Measurements from ENCODE around the gene DGUOK.

DGUOK gene

GRCh38 chr2:73942664-73943063 is 16.0 kb downstream of the DGUOK start:
- TF ChIP-seq CTCF (IDR thresholded peaks at IDR 0.05): no peak

- TF ChIP-seq CTCF (IDR thresholded peaks at IDR 0.05): no peak
These were observed 18.0 kb downstream of the DGUOK start for GRCh38 chr2:73944714-73945113.

- no peak for TF ChIP-seq CTCF (IDR thresholded peaks at IDR 0.05)
These were observed 19.5 kb downstream of the DGUOK start for GRCh38 chr2:73946215-73946614.

- no peak for TF ChIP-seq CTCF (IDR thresholded peaks at IDR 0.05)
These were observed 20.0 kb downstream of the DGUOK start for GRCh38 chr2:73946666-73947065.

- TF ChIP-seq CTCF (IDR thresholded peaks at IDR 0.05): no peak
These were observed 20.8 kb downstream of the DGUOK start for GRCh38 chr2:73947412-73948018.

GRCh38 chr2:73949802-73950201 is 23.1 kb downstream of the DGUOK start:
- TF ChIP-seq CTCF (IDR thresholded peaks at IDR 0.05): no peak

- no peak for TF ChIP-seq CTCF (IDR thresholded peaks at IDR 0.05)
These were observed 26.1 kb downstream of the DGUOK start for GRCh38 chr2:73952499-73953446.
